ENCODE measurements around the gene SLC12A6. TPM values are rescaled to one million over a fixed set of nuclear protein-coding genes. Genes with fewer than 3 reads are reported as not detected.
A peak's percentile ranks its signal among the peaks of the same experiment; 100 is the strongest.

SLC12A6 gene
- total and polyA plus RNA-seq, 4 donors = 14.8 to 46.0 (median 30.3) TPM

- DNase-seq = no peak
- Histone ChIP-seq H3K4me3 (ENCODE audit: low read length in 2 of 2) (no peak overlapping the region), H3K9me3 (ENCODE audit: control insufficient read depth, low read length) (no peaks in the 10 kb centered on the region), H3K36me3 (ENCODE audit: control insufficient read depth in 1 of 2, insufficient read depth in 2 of 2, low read length in 1 of 2) (no peaks in the 10 kb centered on the region), H3K27ac (ENCODE audit: low read depth in 1 of 2, low read length in 2 of 2) (no peak overlapping the region), H3K4me1 (ENCODE audit: control insufficient read depth in 1 of 2, insufficient read depth in 2 of 2, low read length in 2 of 2) (peaks cover 3 to 11% of the 10 kb centered on the region in 2 donors), H3K27me3 (ENCODE audit: control insufficient read depth in 1 of 2, insufficient read depth in 2 of 2, low read length in 1 of 2) (no peaks in the 10 kb centered on the region)
- intact Hi-C loops (cut with DNase I) = no loop called here
- 91 to 93% methylated on average over 1 of the region's 1 CpG for WGBS, 2 donors
- ATAC-seq (ENCODE audit: low FRiP score) = no peak
Measured at GRCh38 chr15:34311563-34311962, 26.0 kb downstream of the SLC12A6 start.

- Histone ChIP-seq H3K36me3 (ENCODE audit: control insufficient read depth in 1 of 2, insufficient read depth in 2 of 2, low read length in 1 of 2) (no peaks in the 10 kb centered on the region), H3K4me3 (ENCODE audit: low read length in 2 of 2) (no peak overlapping the region), H3K27me3 (ENCODE audit: control insufficient read depth in 1 of 2, insufficient read depth in 2 of 2, low read length in 1 of 2) (no peaks in the 10 kb centered on the region), H3K9me3 (ENCODE audit: control insufficient read depth, low read length) (no peaks in the 10 kb centered on the region), H3K4me1 (ENCODE audit: control insufficient read depth in 1 of 2, insufficient read depth in 2 of 2, low read length in 2 of 2) (peaks cover 3 to 4% of the 10 kb centered on the region in 2 donors), H3K27ac (ENCODE audit: low read depth in 1 of 2, low read length in 2 of 2) (no peak overlapping the region)
- intact Hi-C loops (cut with DNase I) = no loop called here
- ATAC-seq (ENCODE audit: low FRiP score) (no peak), DNase-seq (no peak)
Measured at GRCh38 chr15:34304613-34305012, 33.0 kb downstream of the SLC12A6 start.

DNA sequence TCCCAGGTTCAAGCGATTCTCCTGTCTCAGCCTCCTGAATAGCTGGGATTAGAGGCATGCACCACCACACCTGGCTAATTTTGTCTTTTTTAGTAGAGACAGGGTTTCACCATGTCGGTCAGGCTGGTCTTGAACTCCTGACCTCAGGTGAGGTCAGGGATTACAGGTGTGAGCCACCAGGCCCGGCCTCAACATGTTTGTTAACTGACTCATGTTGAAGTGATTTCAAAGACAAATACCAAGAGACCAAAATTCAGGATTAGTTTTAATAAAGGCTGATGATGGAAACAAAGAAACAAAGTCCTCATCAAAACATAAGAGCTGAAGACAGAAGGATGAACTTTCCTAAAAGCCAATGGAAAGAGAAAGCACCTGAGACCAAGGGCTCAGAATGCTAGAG lies 36.5 kb downstream of the SLC12A6 start:
- peaks cover 0 to 8% of the 10 kb centered on the region in 2 donors for H3K4me1 ChIP-seq (ENCODE audit: control insufficient read depth in 1 of 2, insufficient read depth in 2 of 2, low read length in 2 of 2)
- WGBS, 2 donors = 71 to 80% methylated on average over 3 of the region's 3 CpGs
- no peaks in the 10 kb centered on the region for H3K9me3 ChIP-seq (ENCODE audit: control insufficient read depth, low read length)
- H3K36me3 ChIP-seq (ENCODE audit: control insufficient read depth in 1 of 2, insufficient read depth in 2 of 2, low read length in 1 of 2) = no peaks in the 10 kb centered on the region
- intact Hi-C loops (cut with DNase I) = no loop called here
- no peak overlapping the region for H3K27ac ChIP-seq (ENCODE audit: low read depth in 1 of 2, low read length in 2 of 2)
- no peaks in the 10 kb centered on the region for H3K27me3 ChIP-seq (ENCODE audit: control insufficient read depth in 1 of 2, insufficient read depth in 2 of 2, low read length in 1 of 2)
- ATAC-seq (ENCODE audit: low FRiP score) (no peak), DNase-seq (no peak)
- no peak overlapping the region for H3K4me3 ChIP-seq (ENCODE audit: low read length in 2 of 2)

DNA sequence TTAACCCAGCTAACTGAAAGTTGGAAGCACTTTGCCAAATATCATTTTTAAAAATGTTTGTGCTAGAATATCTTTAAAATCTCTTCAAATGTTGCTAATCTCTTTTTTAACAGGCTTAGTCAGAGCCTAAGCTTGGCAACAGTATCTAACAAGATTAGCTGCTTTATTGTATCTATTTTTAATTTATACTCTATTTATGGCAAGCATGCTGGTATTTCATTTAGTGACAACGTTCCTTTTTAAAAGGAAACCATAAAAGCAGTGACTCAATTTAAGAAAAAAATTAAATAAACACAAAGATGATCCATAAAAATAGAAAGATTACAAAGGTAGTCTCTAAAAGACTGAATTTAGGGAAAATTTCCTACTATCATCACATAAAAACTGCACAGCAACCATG lies 40.5 kb downstream of the SLC12A6 start:
- no peak for DNase-seq
- intact Hi-C loops (cut with DNase I) = no loop called here
- H3K27ac ChIP-seq (ENCODE audit: low read depth in 1 of 2, low read length in 2 of 2) = peak overlapping the region in 1 of 2 donors; percentile 20
- peak; percentile 68 for ATAC-seq (ENCODE audit: low FRiP score)
- WGBS, 2 donors = 0 to 1% methylated on average over 1 of the region's 1 CpG
- no peak overlapping the region for H3K4me3 ChIP-seq (ENCODE audit: low read length in 2 of 2)
- no peaks in the 10 kb centered on the region for H3K36me3 ChIP-seq (ENCODE audit: control insufficient read depth in 1 of 2, insufficient read depth in 2 of 2, low read length in 1 of 2)
- peaks cover 0 to 8% of the 10 kb centered on the region in 2 donors for H3K4me1 ChIP-seq (ENCODE audit: control insufficient read depth in 1 of 2, insufficient read depth in 2 of 2, low read length in 2 of 2)
- H3K27me3 ChIP-seq (ENCODE audit: control insufficient read depth in 1 of 2, insufficient read depth in 2 of 2, low read length in 1 of 2) = no peaks in the 10 kb centered on the region
- no peaks in the 10 kb centered on the region for H3K9me3 ChIP-seq (ENCODE audit: control insufficient read depth, low read length)

- no peak overlapping the region for H3K4me3 ChIP-seq (ENCODE audit: low read length in 2 of 2)
- DNase-seq (no peak), ATAC-seq (ENCODE audit: low FRiP score) (no peak)
- H3K36me3 ChIP-seq (ENCODE audit: control insufficient read depth in 1 of 2, insufficient read depth in 2 of 2, low read length in 1 of 2) = no peaks in the 10 kb centered on the region
- no peaks in the 10 kb centered on the region for H3K9me3 ChIP-seq (ENCODE audit: control insufficient read depth, low read length)
- intact Hi-C loops (cut with DNase I) = no loop called here
- no peaks in the 10 kb centered on the region for H3K27me3 ChIP-seq (ENCODE audit: control insufficient read depth in 1 of 2, insufficient read depth in 2 of 2, low read length in 1 of 2)
- no peak overlapping the region for H3K27ac ChIP-seq (ENCODE audit: low read depth in 1 of 2, low read length in 2 of 2)
- peaks cover 0 to 3% of the 10 kb centered on the region in 2 donors for H3K4me1 ChIP-seq (ENCODE audit: control insufficient read depth in 1 of 2, insufficient read depth in 2 of 2, low read length in 2 of 2)
- 96 to 97% methylated on average over 9 of the region's 9 CpGs for WGBS, 2 donors
Measured at GRCh38 chr15:34292621-34293020, 45.0 kb downstream of the SLC12A6 start.

- Histone ChIP-seq H3K4me1 (ENCODE audit: control insufficient read depth in 1 of 2, insufficient read depth in 2 of 2, low read length in 2 of 2) (no peaks in the 10 kb centered on the region), H3K36me3 (ENCODE audit: control insufficient read depth in 1 of 2, insufficient read depth in 2 of 2, low read length in 1 of 2) (no peaks in the 10 kb centered on the region), H3K9me3 (ENCODE audit: control insufficient read depth, low read length) (no peaks in the 10 kb centered on the region), H3K27ac (ENCODE audit: low read depth in 1 of 2, low read length in 2 of 2) (no peak overlapping the region), H3K4me3 (ENCODE audit: low read length in 2 of 2) (no peak overlapping the region), H3K27me3 (ENCODE audit: control insufficient read depth in 1 of 2, insufficient read depth in 2 of 2, low read length in 1 of 2) (no peaks in the 10 kb centered on the region)
- intact Hi-C loops (cut with DNase I) = no loop called here
- 77 to 80% methylated on average over 2 of the region's 2 CpGs for WGBS, 2 donors
- ATAC-seq (ENCODE audit: low FRiP score) (no peak), DNase-seq (no peak)
Measured at GRCh38 chr15:34284937-34285336, 52.6 kb downstream of the SLC12A6 start.

DNA sequence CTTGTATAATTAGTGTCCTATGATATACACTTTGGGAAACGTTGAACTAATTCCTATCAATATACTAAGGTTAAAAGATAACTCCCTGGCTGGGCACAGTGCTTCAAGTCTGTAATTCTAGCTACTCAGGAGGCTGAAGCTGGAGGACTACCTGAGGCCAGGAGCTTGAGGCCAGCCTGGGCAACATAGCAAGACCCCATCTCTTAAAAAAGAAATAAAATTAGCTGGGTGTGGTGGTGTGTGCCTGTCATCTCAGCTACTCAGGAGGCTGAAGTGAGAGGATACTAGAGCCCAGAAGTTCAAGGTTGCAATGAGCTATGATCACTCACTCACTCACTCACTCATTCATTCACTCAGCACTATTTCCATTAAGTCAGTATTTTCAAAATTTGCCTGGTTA lies 55.2 kb downstream of the SLC12A6 start:
- Histone ChIP-seq H3K36me3 (ENCODE audit: control insufficient read depth in 1 of 2, insufficient read depth in 2 of 2, low read length in 1 of 2) (no peaks in the 10 kb centered on the region), H3K27ac (ENCODE audit: low read depth in 1 of 2, low read length in 2 of 2) (no peak overlapping the region), H3K4me3 (ENCODE audit: low read length in 2 of 2) (no peak overlapping the region), H3K9me3 (ENCODE audit: control insufficient read depth, low read length) (no peaks in the 10 kb centered on the region), H3K27me3 (ENCODE audit: control insufficient read depth in 1 of 2, insufficient read depth in 2 of 2, low read length in 1 of 2) (no peaks in the 10 kb centered on the region), H3K4me1 (ENCODE audit: control insufficient read depth in 1 of 2, insufficient read depth in 2 of 2, low read length in 2 of 2) (peaks cover 0 to 2% of the 10 kb centered on the region in 2 donors)
- WGBS, 2 donors = 93 to 100% methylated on average over 1 of the region's 1 CpG
- DNase-seq (no peak), ATAC-seq (ENCODE audit: low FRiP score) (no peak)
- intact Hi-C loops (cut with DNase I) = no loop called here

GRCh38 chr15:34280193-34280592 lies 57.4 kb downstream of the SLC12A6 start:
- no peak overlapping the region for H3K4me3 ChIP-seq (ENCODE audit: low read length in 2 of 2)
- no peaks in the 10 kb centered on the region for H3K27me3 ChIP-seq (ENCODE audit: control insufficient read depth in 1 of 2, insufficient read depth in 2 of 2, low read length in 1 of 2)
- intact Hi-C loops (cut with DNase I) = no loop called here
- WGBS, 2 donors = 90 to 93% methylated on average over 4 of the region's 4 CpGs
- no peaks in the 10 kb centered on the region for H3K36me3 ChIP-seq (ENCODE audit: control insufficient read depth in 1 of 2, insufficient read depth in 2 of 2, low read length in 1 of 2)
- no peak overlapping the region for H3K27ac ChIP-seq (ENCODE audit: low read depth in 1 of 2, low read length in 2 of 2)
- H3K4me1 ChIP-seq (ENCODE audit: control insufficient read depth in 1 of 2, insufficient read depth in 2 of 2, low read length in 2 of 2) = peaks cover 0 to 2% of the 10 kb centered on the region in 2 donors
- no peaks in the 10 kb centered on the region for H3K9me3 ChIP-seq (ENCODE audit: control insufficient read depth, low read length)
- DNase-seq = no peak
- no peak for ATAC-seq (ENCODE audit: low FRiP score)

DNA sequence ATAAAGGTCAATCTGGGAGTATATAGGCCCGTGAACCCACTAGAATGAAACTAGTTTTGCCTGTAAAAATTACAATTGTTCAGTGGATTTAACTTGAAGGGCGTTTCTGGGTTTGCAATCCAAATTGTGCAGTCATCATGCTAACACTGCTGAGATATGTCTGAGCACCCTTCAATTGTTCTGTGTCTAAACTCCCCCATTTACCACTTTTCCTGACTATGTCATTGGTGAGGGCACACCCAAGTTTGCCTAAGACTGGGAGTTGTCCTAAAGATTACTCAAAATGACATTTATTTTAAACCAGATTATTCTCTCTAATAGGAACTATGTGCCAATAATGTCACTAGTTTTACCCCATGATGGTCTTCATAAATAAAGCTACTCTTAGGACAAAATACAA lies 58.2 kb downstream of the SLC12A6 start:
- Histone ChIP-seq H3K36me3 (ENCODE audit: control insufficient read depth in 1 of 2, insufficient read depth in 2 of 2, low read length in 1 of 2) (no peaks in the 10 kb centered on the region), H3K27ac (ENCODE audit: low read depth in 1 of 2, low read length in 2 of 2) (no peak overlapping the region), H3K9me3 (ENCODE audit: control insufficient read depth, low read length) (no peaks in the 10 kb centered on the region), H3K4me3 (ENCODE audit: low read length in 2 of 2) (no peak overlapping the region), H3K27me3 (ENCODE audit: control insufficient read depth in 1 of 2, insufficient read depth in 2 of 2, low read length in 1 of 2) (no peaks in the 10 kb centered on the region), H3K4me1 (ENCODE audit: control insufficient read depth in 1 of 2, insufficient read depth in 2 of 2, low read length in 2 of 2) (peaks cover 0 to 2% of the 10 kb centered on the region in 2 donors)
- DNase-seq (no peak), ATAC-seq (ENCODE audit: low FRiP score) (no peak)
- intact Hi-C loops (cut with DNase I) = loop anchor here in 1 of 2 donors (5.0 kb wide), 1 partner anchor 58 kb away; the partner anchor contains the start of gene SLC12A6
- WGBS, 2 donors = 91 to 93% methylated on average over 2 of the region's 2 CpGs

Data from aorta (tissue), 5 donors.